Renal cortex interstitium (tissue), 11 donors: ENCODE results near the gene RAD51. TPM values are rescaled to one million over a fixed set of nuclear protein-coding genes. Genes with fewer than 3 reads are reported as not detected.

Source experiments
- DNase-seq, 11 donors: peaks; one replicate each; pipeline ENCODE4 v3.0.0-alpha.2; 2013; ENCODE audit warnings: low read depth in 9 of 11, low spot score in 4 of 11; ENCODE audit errors: extremely low read depth in 1 of 11
- polyA plus RNA-seq, 3 donors: library from polyadenylated mRNA; unstranded; fragments of 120-200 nt; gene quantifications; one replicate each; pipeline ENCODE4 v1.2.1, GENCODE V29; 2013; ENCODE audit not compliant: insufficient read length in 3 of 3

RAD51 gene
- polyA plus RNA-seq, 3 donors: 10.4 to 17.6 (median 17.3) TPM

GRCh38 chr15:40771242-40771641 lies 76.3 kb downstream of the RAD51 start:
- DNase-seq: no peak

- no peak for DNase-seq
These were observed 77.0 kb downstream of the RAD51 start for GRCh38 chr15:40772014-40772413.

- DNase-seq: no peak
These were observed 78.5 kb downstream of the RAD51 start for GRCh38 chr15:40773496-40773895.

- no peak for DNase-seq
These were observed 78.9 kb downstream of the RAD51 start for GRCh38 chr15:40773902-40774301.

- DNase-seq: no peak
These were observed 80.0 kb downstream of the RAD51 start for GRCh38 chr15:40775007-40775406.

- DNase-seq: no peak
These were observed 81.0 kb downstream of the RAD51 start for GRCh38 chr15:40775740-40776536.

- DNase-seq: no peak
These were observed 81.7 kb downstream of the RAD51 start for GRCh38 chr15:40776537-40777141.

Other genes starting within 250 kb of the RAD51 start
- gene CHST14, start 224.2 kb upstream of the RAD51 start, polyA plus RNA-seq: 10 to 100 TPM; 30.8 to 41.1 (median 33.0) TPM
- 10 to 100 TPM; 28.6 to 34.0 (median 32.0) TPM for gene CCDC32, start 130.1 kb upstream of the RAD51 start, polyA plus RNA-seq
- gene RPUSD2, start 125.9 kb upstream of the RAD51 start, polyA plus RNA-seq: 10 to 100 TPM; 10.1 to 13.3 (median 12.8) TPM
- 10 to 100 TPM; 19.0 to 25.6 (median 20.4) TPM for gene KNL1, start 100.9 kb upstream of the RAD51 start, polyA plus RNA-seq
- 10 to 100 TPM; 36.5 to 44.3 (median 39.9) TPM for gene RMDN3, start 60.1 kb downstream of the RAD51 start, polyA plus RNA-seq
- gene GCHFR, start 68.9 kb downstream of the RAD51 start, polyA plus RNA-seq: 10 to 100 TPM; 29.7 to 53.1 (median 44.7) TPM
- 1 to 10 TPM; 2.1 to 5.2 (median 3.1) TPM for gene C15orf62, start 74.8 kb downstream of the RAD51 start, polyA plus RNA-seq
- 10 to 100 TPM; 23.9 to 29.1 (median 28.4) TPM for gene ZFYVE19, start 111.9 kb downstream of the RAD51 start, polyA plus RNA-seq
- gene DNAJC17, start 112.3 kb downstream of the RAD51 start, polyA plus RNA-seq: 10 to 100 TPM; 35.0 to 43.4 (median 43.0) TPM
- under 1 TPM; 0.27 to 0.61 (median 0.44) TPM for gene PPP1R14D, start 133.5 kb downstream of the RAD51 start, polyA plus RNA-seq
- gene SPINT1, start 148.9 kb downstream of the RAD51 start, polyA plus RNA-seq: 10 to 100 TPM; 51.5 to 76.8 (median 67.8) TPM
- gene RHOV, start 179.1 kb downstream of the RAD51 start, polyA plus RNA-seq: 1 to 10 TPM; 1.4 to 2.6 (median 1.5) TPM
- 10 to 100 TPM; 15.5 to 19.2 (median 17.2) TPM for gene VPS18, start 199.3 kb downstream of the RAD51 start, polyA plus RNA-seq
- 1 to 10 TPM; 7.8 to 8.9 (median 8.4) TPM for gene DLL4, start 234.2 kb downstream of the RAD51 start, polyA plus RNA-seq